ENCODE measurements around the gene VNN1.

VNN1 gene

DNA sequence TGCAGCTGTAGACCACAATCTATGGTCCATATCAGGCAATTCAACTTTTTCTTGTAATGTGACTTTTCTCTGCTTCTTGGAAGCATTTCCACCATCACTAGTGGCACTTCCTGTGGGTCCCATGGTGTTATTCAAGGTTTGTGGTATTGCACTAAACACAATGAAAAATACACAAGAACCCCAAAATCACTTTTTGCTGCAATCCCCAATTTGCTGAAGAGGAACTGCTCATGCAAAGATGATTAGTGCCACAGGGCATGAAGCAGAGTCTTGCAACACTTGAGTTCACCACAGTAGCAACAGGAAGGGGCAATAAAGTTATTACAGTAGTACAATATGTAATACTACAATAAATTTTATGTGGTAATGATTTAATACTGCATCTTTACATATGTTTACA, 38.1 kb downstream of the VNN1 start:
- no peaks in the 10 kb centered on the region for H3K36me3 ChIP-seq (replicated peaks)
- peaks cover 2% of the 10 kb centered on the region; the same call in 1 of the 2 replicates for H3K27me3 ChIP-seq (ENCODE audit: low read depth)
- DNase-seq (ENCODE audit: low spot score in 2 of 2), result no peak
- no peak overlapping the region for H3K4me3 ChIP-seq
- H3K4me1 ChIP-seq, result no peaks in the 10 kb centered on the region
- in situ Hi-C loops (cut with MboI; ENCODE audit: low sequenced_read_pairs), result no loop called here
- no peaks in the 10 kb centered on the region for H3K9me3 ChIP-seq

DNA sequence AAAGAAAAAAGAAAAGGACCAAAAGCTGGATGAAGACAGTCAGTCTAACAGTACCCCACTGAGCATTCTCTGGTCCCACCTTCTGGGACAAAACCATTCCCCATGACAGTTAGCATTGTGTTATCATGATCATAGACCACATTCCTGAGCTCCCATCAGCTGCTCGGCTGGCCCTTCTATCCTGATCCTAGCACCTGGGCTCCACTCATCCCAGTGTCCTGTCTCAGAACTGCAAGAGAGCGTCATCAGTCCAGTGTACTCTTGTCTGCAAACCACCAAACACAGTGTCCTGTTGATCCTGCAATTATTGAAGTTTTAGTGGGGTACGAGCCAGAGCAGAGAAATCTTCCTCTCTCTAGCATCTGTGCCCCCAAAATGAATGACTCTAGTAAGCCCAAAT, 38.9 kb downstream of the VNN1 start:
- no peaks in the 10 kb centered on the region for H3K36me3 ChIP-seq (replicated peaks)

DNA sequence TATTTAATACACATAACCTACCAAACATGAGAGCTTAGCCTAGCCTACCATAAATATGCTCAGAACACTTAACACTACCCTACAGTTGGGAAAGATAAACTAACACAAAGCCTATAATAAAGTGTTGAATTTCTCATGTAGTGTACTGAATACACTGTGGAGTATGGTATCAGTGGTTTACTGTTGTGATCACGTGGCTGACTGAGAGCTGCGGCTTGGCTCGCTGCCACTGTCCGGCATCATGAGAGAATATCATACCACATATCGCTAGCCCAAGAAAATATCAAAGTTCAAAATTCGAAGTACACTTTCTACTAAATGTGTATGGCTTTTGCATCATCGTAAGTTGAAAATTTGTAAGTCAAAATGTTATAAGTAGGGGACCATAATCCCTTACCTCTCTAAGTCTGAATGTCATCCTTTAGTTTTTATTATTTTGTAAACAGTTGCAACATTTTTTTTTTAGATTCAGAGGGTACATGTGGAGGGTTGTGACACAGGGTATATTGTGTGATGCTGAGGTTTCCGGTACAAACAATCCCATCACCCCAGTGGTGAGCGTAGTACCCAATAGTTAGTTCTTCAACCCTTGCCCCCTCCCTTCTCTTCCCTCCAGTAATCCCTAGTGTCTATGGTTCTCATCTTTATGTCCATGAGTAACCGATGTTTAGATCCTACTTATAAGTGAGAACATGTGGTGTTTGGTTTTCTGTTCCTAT, 40.3 kb downstream of the VNN1 start:
- no peaks in the 10 kb centered on the region for H3K9me3 ChIP-seq
- H3K36me3 ChIP-seq (replicated peaks), result no peaks in the 10 kb centered on the region
- DNase-seq (ENCODE audit: low spot score in 2 of 2), result no peak
- peaks cover 2% of the 10 kb centered on the region; the same call in 1 of the 2 replicates for H3K27me3 ChIP-seq (ENCODE audit: low read depth)
- in situ Hi-C loops (cut with MboI; ENCODE audit: low sequenced_read_pairs), result no loop called here
- no peak overlapping the region for H3K4me3 ChIP-seq
- no peaks in the 10 kb centered on the region for H3K4me1 ChIP-seq

More for the DNA sequence above, 38.9 kb downstream of the VNN1 start:
- Histone ChIP-seq H3K4me3 (no peak overlapping the region), H3K27me3 (ENCODE audit: low read depth) (peaks cover 2% of the 10 kb centered on the region; the same call in 1 of the 2 replicates), H3K4me1 (no peaks in the 10 kb centered on the region), H3K9me3 (no peaks in the 10 kb centered on the region)
- in situ Hi-C loops (cut with MboI; ENCODE audit: low sequenced_read_pairs), result no loop called here
- DNase-seq (ENCODE audit: low spot score in 2 of 2), result no peak

DNA sequence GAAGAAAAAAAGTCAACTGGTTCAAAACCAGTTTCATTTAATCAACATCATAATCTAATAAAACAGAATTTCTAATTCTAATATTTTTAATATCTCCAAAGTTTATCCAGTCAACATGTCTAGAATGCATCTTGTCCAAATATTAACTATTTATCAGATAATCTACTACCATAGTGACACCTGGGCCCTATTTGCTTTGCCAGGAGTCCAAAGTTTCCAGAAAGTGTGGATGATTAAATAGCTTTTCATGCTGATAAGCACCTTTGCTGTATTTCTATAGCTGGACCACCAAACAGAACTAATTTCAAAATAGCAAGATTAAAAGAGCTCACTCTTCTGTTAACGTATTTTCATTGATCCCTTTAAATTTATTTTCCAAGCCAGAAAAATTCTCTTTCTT, 42.6 kb downstream of the VNN1 start:
- DNase-seq (ENCODE audit: low spot score in 2 of 2), result no peak
- Histone ChIP-seq H3K4me3 (no peak overlapping the region), H3K27me3 (ENCODE audit: low read depth) (peaks cover 2% of the 10 kb centered on the region; the same call in 1 of the 2 replicates), H3K36me3 (replicated peaks) (no peaks in the 10 kb centered on the region), H3K9me3 (no peaks in the 10 kb centered on the region), H3K4me1 (no peaks in the 10 kb centered on the region)
- in situ Hi-C loops (cut with MboI; ENCODE audit: low sequenced_read_pairs), result no loop called here

DNA sequence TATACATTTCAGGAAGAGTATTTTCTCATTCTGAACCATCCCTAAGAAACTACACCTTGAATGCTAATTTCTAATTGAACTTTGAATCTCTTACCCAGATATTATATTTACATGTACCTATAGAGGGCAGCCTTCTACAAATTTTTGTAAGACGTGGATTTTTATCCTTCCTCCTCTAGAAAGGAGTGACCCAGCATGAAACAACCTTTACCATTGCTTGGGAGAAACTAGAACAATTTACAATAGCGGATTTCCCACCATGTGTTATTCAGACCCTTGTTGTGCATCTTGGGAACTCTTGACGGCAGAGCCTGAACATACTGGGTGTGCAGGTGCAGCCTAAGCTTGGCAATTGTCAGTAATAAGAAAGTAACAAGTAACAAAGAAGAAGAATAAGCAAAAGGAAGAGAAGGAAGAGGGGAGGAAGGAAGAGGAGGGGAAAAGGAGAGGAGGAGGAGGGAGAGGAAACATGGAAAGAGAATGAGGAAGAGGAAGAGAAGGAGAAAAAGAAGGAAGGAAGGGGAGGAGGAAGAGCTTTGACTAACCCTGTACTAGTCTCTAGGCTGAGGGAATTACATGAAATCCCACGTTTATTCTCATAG, 44.1 kb downstream of the VNN1 start:
- Histone ChIP-seq H3K9me3 (no peaks in the 10 kb centered on the region), H3K27me3 (ENCODE audit: low read depth) (peaks cover 2% of the 10 kb centered on the region; the same call in 1 of the 2 replicates), H3K4me3 (no peak overlapping the region), H3K4me1 (no peaks in the 10 kb centered on the region), H3K36me3 (replicated peaks) (no peaks in the 10 kb centered on the region)
- peak in 1 of 2 experiments; percentile 67 for DNase-seq (ENCODE audit: low spot score in 2 of 2)
- in situ Hi-C loops (cut with MboI; ENCODE audit: low sequenced_read_pairs), result no loop called here

DNA sequence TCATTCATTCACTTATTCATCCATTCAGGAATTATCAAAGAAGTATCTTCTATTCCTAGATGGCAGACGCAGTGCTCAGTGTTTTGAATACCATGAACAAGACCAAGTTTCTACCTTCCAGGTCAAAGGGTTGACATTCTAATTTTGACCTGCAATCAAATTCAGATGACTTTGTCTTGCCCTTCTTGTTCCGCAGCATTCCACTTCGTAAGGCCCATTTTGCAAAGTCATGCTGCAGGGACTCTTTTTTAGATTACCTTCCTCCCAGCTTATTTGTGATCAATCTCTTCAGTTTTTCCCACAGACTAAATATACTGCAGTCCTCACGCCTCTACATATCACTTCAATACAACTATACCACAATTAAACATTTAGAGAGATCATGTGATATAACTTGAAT, 47.7 kb downstream of the VNN1 start:
- no peak for DNase-seq (ENCODE audit: low spot score in 2 of 2)
- in situ Hi-C loops (cut with MboI; ENCODE audit: low sequenced_read_pairs), result no loop called here
- Histone ChIP-seq H3K4me1 (no peaks in the 10 kb centered on the region), H3K36me3 (replicated peaks) (no peaks in the 10 kb centered on the region), H3K9me3 (no peaks in the 10 kb centered on the region), H3K4me3 (no peak overlapping the region), H3K27me3 (ENCODE audit: low read depth) (peaks cover 2% of the 10 kb centered on the region; the same call in 1 of the 2 replicates)

DNA sequence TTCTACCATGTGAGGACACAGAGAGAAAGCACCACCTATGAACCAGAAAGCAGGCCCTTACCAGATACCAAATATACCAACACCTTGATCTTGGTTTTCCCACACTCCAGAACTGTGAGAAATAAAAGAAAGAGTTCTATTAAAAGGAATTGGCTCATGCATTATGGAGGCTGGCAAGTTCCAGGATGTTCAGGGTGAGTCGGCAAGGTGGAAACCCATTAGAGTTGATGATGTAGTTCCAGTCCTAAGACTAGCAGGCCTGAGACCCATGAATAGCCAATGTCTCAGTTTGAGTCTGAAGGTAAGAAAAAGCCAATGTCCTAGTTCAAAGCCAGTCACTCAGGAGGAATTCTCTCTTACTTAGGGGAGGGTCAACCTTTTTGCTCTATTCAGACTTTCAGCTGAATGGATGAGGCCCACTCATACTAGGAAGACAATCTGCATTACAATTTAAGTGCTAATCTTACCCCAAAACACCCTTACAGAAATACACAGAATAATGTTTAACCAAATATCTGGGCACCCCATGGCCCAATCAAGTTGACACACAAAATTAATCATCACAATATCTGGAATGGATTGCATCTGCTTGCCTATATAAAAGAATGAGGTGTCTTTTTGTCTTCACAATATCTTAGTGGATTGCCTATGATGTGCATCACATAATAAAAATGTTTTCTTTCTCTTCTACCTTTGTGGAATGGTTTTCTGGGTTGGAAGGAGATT, 49.4 kb downstream of the VNN1 start:
- Histone ChIP-seq H3K4me1 (no peaks in the 10 kb centered on the region), H3K4me3 (no peak overlapping the region), H3K27me3 (ENCODE audit: low read depth) (no peaks in the 10 kb centered on the region), H3K36me3 (replicated peaks) (no peaks in the 10 kb centered on the region), H3K9me3 (no peaks in the 10 kb centered on the region)
- DNase-seq (ENCODE audit: low spot score in 2 of 2), result no peak
- in situ Hi-C loops (cut with MboI; ENCODE audit: low sequenced_read_pairs), result no loop called here

DNA sequence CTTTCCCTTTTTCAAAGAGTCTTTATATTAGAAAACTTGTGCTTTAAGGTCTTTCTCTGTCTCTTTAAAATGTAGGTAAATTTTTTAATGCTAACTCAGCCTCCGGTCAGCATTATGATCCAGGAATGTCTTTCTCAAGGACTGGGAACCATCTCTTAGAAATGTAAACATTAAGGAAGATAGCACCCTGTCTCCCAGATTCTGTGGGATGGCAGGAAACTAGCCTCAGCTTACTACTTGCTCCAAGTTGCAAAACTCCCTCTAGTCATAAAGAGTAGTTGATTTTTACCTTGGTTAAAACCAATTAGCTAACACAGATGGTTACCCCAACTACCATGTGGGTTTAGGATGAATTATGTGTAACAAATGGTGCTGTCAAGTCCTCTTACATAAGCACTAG, 50.2 kb downstream of the VNN1 start:
- Histone ChIP-seq H3K4me3 (no peak overlapping the region), H3K27me3 (ENCODE audit: low read depth) (no peaks in the 10 kb centered on the region; the same call in 1 of the 2 replicates), H3K9me3 (no peaks in the 10 kb centered on the region), H3K4me1 (no peaks in the 10 kb centered on the region), H3K36me3 (replicated peaks) (no peaks in the 10 kb centered on the region)
- DNase-seq (ENCODE audit: low spot score in 2 of 2), result no peak
- in situ Hi-C loops (cut with MboI; ENCODE audit: low sequenced_read_pairs), result no loop called here

DNA sequence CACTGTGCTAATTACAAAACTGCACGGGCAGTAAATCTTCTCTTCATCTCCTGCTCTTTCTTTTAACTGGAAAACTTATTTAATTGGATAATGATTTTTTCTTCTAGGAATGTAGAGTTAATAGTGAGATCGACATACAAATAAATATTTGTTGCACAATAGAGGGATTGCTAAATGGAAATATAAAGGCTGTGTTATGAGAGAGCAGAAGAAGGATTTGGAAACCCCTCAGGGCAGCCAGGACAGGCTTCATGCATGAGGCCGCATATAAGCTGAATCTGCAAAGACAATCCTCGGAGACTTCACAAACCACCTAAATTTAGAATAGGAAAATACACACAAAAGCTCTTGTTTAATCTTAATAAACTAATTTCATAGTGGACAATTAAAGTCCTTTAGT, 51.9 kb downstream of the VNN1 start:
- Histone ChIP-seq H3K4me3 (no peak overlapping the region), H3K4me1 (no peaks in the 10 kb centered on the region)
- in situ Hi-C loops (cut with MboI; ENCODE audit: low sequenced_read_pairs), result no loop called here

DNA sequence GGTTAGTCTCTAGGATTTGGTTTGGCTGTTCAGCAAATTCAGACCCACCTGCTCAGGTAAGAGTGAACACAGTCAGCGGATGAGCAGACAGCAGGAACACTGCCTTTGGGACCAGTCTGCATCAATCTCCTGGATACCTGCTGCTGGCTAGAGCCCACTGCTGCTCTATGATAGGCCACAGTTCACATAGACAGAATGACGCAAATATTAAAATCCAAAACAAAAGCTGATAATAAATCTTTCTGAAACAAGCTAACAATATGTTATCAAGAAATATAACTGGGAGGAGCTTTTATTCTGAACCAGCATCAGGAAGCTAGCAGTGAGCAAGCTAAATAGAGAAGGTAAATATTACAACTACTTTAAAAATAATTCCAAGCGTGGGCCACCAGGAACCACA, 54.8 kb downstream of the VNN1 start, which contains the start of gene TAAR1:
TAAR1 (minus strand) TSS at position 101 of the 400 bp plus-strand sequence. CDS start 13,179 bp downstream, outside the sequence.
- no peak for DNase-seq (ENCODE audit: low spot score in 2 of 2)
- peaks cover under 1% of the 10 kb centered on the region; the same call in 1 of the 2 replicates for H3K27me3 ChIP-seq (ENCODE audit: low read depth)
- no peak within 1 kb of the TSS for H3K4me3 ChIP-seq
- H3K4me1 ChIP-seq, result no peaks in the 10 kb centered on the region
- no peaks in the 10 kb centered on the region for H3K9me3 ChIP-seq
- in situ Hi-C loops (cut with MboI; ENCODE audit: low sequenced_read_pairs), result no loop called here
- no peaks in the 10 kb centered on the region for H3K36me3 ChIP-seq (replicated peaks)

More for the DNA sequence above, 51.9 kb downstream of the VNN1 start:
- DNase-seq (ENCODE audit: low spot score in 2 of 2), result no peak
- Histone ChIP-seq H3K36me3 (replicated peaks) (no peaks in the 10 kb centered on the region), H3K9me3 (no peaks in the 10 kb centered on the region), H3K27me3 (ENCODE audit: low read depth) (no peaks in the 10 kb centered on the region; the same call in 1 of the 2 replicates)

DNA sequence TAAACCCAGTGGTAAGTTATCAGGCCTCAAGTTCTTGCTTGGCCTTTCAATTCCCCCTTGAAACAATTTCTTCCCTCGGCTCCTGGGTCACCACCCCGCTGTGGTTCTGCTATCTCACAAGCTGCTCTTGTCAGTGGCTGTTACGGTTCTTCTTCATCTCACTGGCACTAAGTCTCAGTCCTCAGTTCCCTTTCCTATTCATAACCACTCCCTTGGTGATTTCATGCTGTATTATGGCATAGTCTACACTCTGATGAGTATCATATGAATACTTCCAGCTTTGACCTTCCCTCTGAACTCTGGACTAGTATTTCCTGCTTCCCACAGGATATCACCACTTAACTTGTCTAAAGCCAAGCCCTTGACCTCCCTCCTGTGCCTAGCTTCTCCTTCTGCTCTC, 62.8 kb downstream of the VNN1 start:
- in situ Hi-C loops (cut with MboI; ENCODE audit: low sequenced_read_pairs), result no loop called here

DNA sequence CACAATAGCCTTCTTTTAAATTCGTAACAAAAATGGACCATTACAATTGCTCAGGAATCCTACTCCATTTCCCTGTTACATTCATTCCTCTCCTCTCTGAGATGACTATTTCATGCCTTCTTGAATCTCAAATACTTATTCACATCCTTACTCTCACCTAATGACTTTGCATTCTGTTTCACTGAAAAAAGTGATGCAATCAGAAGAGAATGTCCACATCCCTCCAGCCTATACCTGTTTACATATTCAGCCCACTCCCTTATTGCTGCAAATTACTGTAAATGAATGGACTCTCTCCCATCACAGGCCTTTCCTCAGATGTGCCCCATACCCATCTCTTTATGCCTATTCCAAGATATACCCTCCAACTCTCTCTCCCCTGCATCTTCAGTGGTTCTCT, 63.4 kb downstream of the VNN1 start:
- no peaks in the 10 kb centered on the region for H3K4me1 ChIP-seq
- H3K4me3 ChIP-seq, result no peak overlapping the region
- H3K9me3 ChIP-seq, result no peaks in the 10 kb centered on the region
- peaks cover 4% of the 10 kb centered on the region; the same call in 1 of the 2 replicates for H3K27me3 ChIP-seq (ENCODE audit: low read depth)
- H3K36me3 ChIP-seq (replicated peaks), result no peaks in the 10 kb centered on the region
- in situ Hi-C loops (cut with MboI; ENCODE audit: low sequenced_read_pairs), result no loop called here
- DNase-seq (ENCODE audit: low spot score in 2 of 2), result no peak

More for the DNA sequence above, 62.8 kb downstream of the VNN1 start:
- no peak overlapping the region for H3K4me3 ChIP-seq
- no peaks in the 10 kb centered on the region for H3K36me3 ChIP-seq (replicated peaks)
- no peaks in the 10 kb centered on the region for H3K4me1 ChIP-seq
- H3K9me3 ChIP-seq, result no peaks in the 10 kb centered on the region
- H3K27me3 ChIP-seq (ENCODE audit: low read depth), result peaks cover 4% of the 10 kb centered on the region; the same call in 1 of the 2 replicates
- DNase-seq (ENCODE audit: low spot score in 2 of 2), result no peak

DNA sequence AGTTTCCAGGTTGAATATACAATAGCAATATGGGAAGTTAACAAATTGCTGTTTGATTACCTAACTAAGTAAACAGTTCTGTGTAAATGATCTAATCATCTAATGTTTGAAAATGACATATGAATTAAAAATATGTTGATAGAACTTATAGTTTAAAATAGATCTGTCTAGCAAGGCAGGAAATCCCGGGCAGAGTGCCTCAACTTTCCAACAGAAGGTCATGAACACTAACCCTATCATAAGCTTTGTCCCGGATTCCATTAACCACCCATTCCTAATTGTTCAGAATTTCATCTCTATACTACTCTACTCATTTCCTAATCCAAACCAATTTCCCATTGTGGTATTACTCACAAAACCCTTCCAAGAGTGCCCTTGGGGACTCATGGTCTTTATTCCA, 65.0 kb downstream of the VNN1 start:
- Histone ChIP-seq H3K4me1 (no peaks in the 10 kb centered on the region), H3K9me3 (no peaks in the 10 kb centered on the region), H3K36me3 (replicated peaks) (no peaks in the 10 kb centered on the region), H3K27me3 (ENCODE audit: low read depth) (peaks cover under 1% of the 10 kb centered on the region; the same call in 1 of the 2 replicates), H3K4me3 (no peak overlapping the region)
- in situ Hi-C loops (cut with MboI; ENCODE audit: low sequenced_read_pairs), result no loop called here
- no peak for DNase-seq (ENCODE audit: low spot score in 2 of 2)

DNA sequence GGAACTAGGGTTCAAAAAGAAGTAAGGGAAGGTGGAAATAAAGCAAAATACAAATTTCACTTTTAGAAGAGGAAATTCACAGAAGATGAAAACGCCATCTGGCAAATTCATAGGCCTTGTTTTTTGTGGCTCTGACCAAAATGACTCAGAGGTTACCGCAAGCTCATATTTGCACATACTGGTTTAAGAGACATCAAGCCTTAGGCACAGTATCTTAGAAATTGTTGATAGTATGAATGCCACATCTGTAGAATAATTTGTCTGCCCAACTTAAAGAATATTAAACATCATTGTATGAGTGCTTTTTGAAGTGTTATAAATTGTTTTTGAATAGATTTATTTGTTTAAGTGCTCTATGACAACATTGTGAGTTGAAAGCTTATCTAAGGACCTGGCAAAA, 65.5 kb downstream of the VNN1 start:
- no peaks in the 10 kb centered on the region; the same call in 1 of the 2 replicates for H3K27me3 ChIP-seq (ENCODE audit: low read depth)
- no peak for DNase-seq (ENCODE audit: low spot score in 2 of 2)
- in situ Hi-C loops (cut with MboI; ENCODE audit: low sequenced_read_pairs), result no loop called here
- H3K4me3 ChIP-seq, result no peak overlapping the region
- no peaks in the 10 kb centered on the region for H3K4me1 ChIP-seq
- no peaks in the 10 kb centered on the region for H3K9me3 ChIP-seq
- no peaks in the 10 kb centered on the region for H3K36me3 ChIP-seq (replicated peaks)
